ENCODE data around the gene TFDP1.
"Not testable (repeated sequence)": the region's sequence is repeated elsewhere in the genome, so short reads cannot be mapped to it uniquely, and the experiment has no call there.

TFDP1 gene

GRCh38 chr13:113561417-113562084, 23.0 kb upstream of the TFDP1 start:
- H2AFZ ChIP-seq (ENCODE audit: low read length), result no peak overlapping the region
- H3K9ac ChIP-seq (ENCODE audit: low read length), result no peak overlapping the region
- no peaks in the 10 kb centered on the region for H3K9me2 ChIP-seq (ENCODE audit: low read depth, low read length)
- H3K36me3 ChIP-seq (ENCODE audit: insufficient read depth, low read length), result no peaks in the 10 kb centered on the region
- H3K27me3 ChIP-seq (ENCODE audit: insufficient read depth, low read length), result 0 out of 2 replicates have a peak, but pooled peaks cover 9% of the 10 kb centered on the region
- no peaks in the 10 kb centered on the region for H3F3A ChIP-seq (ENCODE audit: insufficient read depth, low read length)
- H4K20me1 ChIP-seq (ENCODE audit: insufficient read depth, low read length), result no peaks in the 10 kb centered on the region
- H3K4me3 ChIP-seq (ENCODE audit: low read depth, low read length, poor library complexity, severe bottlenecking), result no peak overlapping the region
- H3K4me1 ChIP-seq (ENCODE audit: insufficient read depth, low read length, severe bottlenecking), result no peaks in the 10 kb centered on the region
- H3K27ac ChIP-seq (ENCODE audit: low read depth, low read length, poor library complexity, severe bottlenecking), result no peak overlapping the region
- TF ChIP-seq EZH2 (IDR thresholded peaks at IDR 0.05; ENCODE audit: borderline replicate concordance, low read length) (no peak), CTCF (IDR thresholded peaks at IDR 0.05; ENCODE audit: low read length) (no peak; the same call in 1 of the 2 replicates)
- no peaks in the 10 kb centered on the region for H3K79me2 ChIP-seq (ENCODE audit: insufficient read depth, low read length)
- H3K4me2 ChIP-seq (ENCODE audit: low read length), result no peak overlapping the region
- no peaks in the 10 kb centered on the region for H3K9me3 ChIP-seq (ENCODE audit: low read length)

DNA sequence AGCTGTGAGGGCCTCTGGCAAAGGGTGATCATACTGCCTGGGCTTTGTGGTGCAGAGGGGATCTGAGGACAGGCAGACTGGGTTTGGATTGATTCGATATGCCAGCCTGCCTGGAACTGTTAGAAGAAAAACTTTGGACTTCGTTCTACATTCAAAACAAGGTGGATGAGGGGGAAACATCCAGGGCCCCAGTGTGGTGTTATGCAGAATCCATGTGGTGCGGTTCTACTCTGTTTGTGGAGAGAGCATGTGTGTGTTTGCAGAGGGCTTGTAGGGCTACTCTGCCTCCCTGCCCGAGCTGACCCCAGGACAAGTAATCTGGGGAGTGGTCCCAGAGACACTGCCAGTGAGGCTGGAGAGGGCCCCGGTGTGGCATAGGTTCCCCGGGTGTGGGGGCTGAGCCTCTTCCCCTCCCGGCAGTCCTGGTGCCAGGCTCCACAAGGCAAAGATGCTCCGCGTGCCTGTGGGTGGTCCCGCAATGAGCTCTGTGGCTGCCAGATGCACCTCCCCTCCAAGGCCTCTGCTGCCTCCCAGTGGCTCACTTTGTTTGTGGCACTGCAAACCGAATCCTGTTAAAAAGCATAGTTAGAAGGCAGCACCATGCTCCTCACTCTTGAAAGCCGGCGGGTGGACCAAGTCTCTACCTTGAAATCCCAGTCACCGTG, 22.3 kb upstream of the TFDP1 start:
- H3K79me2 ChIP-seq (ENCODE audit: insufficient read depth, low read length), result no peaks in the 10 kb centered on the region
- H3K9ac ChIP-seq (ENCODE audit: low read length), result no peak overlapping the region
- no peaks in the 10 kb centered on the region for H3K9me2 ChIP-seq (ENCODE audit: low read depth, low read length)
- no peak overlapping the region for H3K27ac ChIP-seq (ENCODE audit: low read depth, low read length, poor library complexity, severe bottlenecking)
- no peak overlapping the region for H2AFZ ChIP-seq (ENCODE audit: low read length)
- H3K4me3 ChIP-seq (ENCODE audit: low read depth, low read length, poor library complexity, severe bottlenecking), result no peak overlapping the region
- H3K4me1 ChIP-seq (ENCODE audit: insufficient read depth, low read length, severe bottlenecking), result no peaks in the 10 kb centered on the region
- H3K9me3 ChIP-seq (ENCODE audit: low read length), result no peaks in the 10 kb centered on the region
- no peak overlapping the region for H3K4me2 ChIP-seq (ENCODE audit: low read length)
- no peaks in the 10 kb centered on the region for H4K20me1 ChIP-seq (ENCODE audit: insufficient read depth, low read length)
- H3K36me3 ChIP-seq (ENCODE audit: insufficient read depth, low read length), result no peaks in the 10 kb centered on the region
- no peaks in the 10 kb centered on the region for H3F3A ChIP-seq (ENCODE audit: insufficient read depth, low read length)
- H3K27me3 ChIP-seq (ENCODE audit: insufficient read depth, low read length), result 0 out of 2 replicates have a peak, but pooled peaks cover 5% of the 10 kb centered on the region
- TF ChIP-seq CTCF (IDR thresholded peaks at IDR 0.05; ENCODE audit: low read length) (peak; percentile 96), EZH2 (IDR thresholded peaks at IDR 0.05; ENCODE audit: borderline replicate concordance, low read length) (no peak)

GRCh38 chr13:113562844-113563243, 21.7 kb upstream of the TFDP1 start:
- Histone ChIP-seq H3K27me3 (ENCODE audit: insufficient read depth, low read length) (0 out of 2 replicates have a peak, but pooled peaks cover 5% of the 10 kb centered on the region), H2AFZ (ENCODE audit: low read length) (no peak overlapping the region), H3K9ac (ENCODE audit: low read length) (no peak overlapping the region), H3K4me2 (ENCODE audit: low read length) (no peak overlapping the region), H4K20me1 (ENCODE audit: insufficient read depth, low read length) (no peaks in the 10 kb centered on the region), H3K4me3 (ENCODE audit: low read depth, low read length, poor library complexity, severe bottlenecking) (no peak overlapping the region), H3K9me2 (ENCODE audit: low read depth, low read length) (no peaks in the 10 kb centered on the region), H3K4me1 (ENCODE audit: insufficient read depth, low read length, severe bottlenecking) (no peaks in the 10 kb centered on the region), H3F3A (ENCODE audit: insufficient read depth, low read length) (no peaks in the 10 kb centered on the region), H3K79me2 (ENCODE audit: insufficient read depth, low read length) (no peaks in the 10 kb centered on the region), H3K27ac (ENCODE audit: low read depth, low read length, poor library complexity, severe bottlenecking) (no peak overlapping the region), H3K36me3 (ENCODE audit: insufficient read depth, low read length) (no peaks in the 10 kb centered on the region), H3K9me3 (ENCODE audit: low read length) (no peaks in the 10 kb centered on the region)
- no peak for TF ChIP-seq CTCF (IDR thresholded peaks at IDR 0.05; ENCODE audit: low read length)
- TF ChIP-seq EZH2 (IDR thresholded peaks at IDR 0.05; ENCODE audit: borderline replicate concordance, low read length), result no peak

GRCh38 chr13:113563511-113563910, 21.0 kb upstream of the TFDP1 start:
- H3K4me1 ChIP-seq (ENCODE audit: insufficient read depth, low read length, severe bottlenecking); H3K79me2 ChIP-seq (ENCODE audit: insufficient read depth, low read length); H3F3A ChIP-seq (ENCODE audit: insufficient read depth, low read length); H2AFZ ChIP-seq (ENCODE audit: low read length); H3K9me3 ChIP-seq (ENCODE audit: low read length); H3K27ac ChIP-seq (ENCODE audit: low read depth, low read length, poor library complexity, severe bottlenecking); H3K27me3 ChIP-seq (ENCODE audit: insufficient read depth, low read length); H3K36me3 ChIP-seq (ENCODE audit: insufficient read depth, low read length); H3K9ac ChIP-seq (ENCODE audit: low read length); H3K9me2 ChIP-seq (ENCODE audit: low read depth, low read length); H3K4me3 ChIP-seq (ENCODE audit: low read depth, low read length, poor library complexity, severe bottlenecking); H3K4me2 ChIP-seq (ENCODE audit: low read length); H4K20me1 ChIP-seq (ENCODE audit: insufficient read depth, low read length): not testable (repeated sequence)
